Esophagus mucosa (tissue), 1 donor: ENCODE data around the gene IL1RAPL1. TPM values are rescaled to one million over a fixed set of nuclear protein-coding genes. Genes with fewer than 3 reads are reported as not detected.
A peak's percentile ranks its signal among the peaks of the same experiment; 100 is the strongest.

Source experiments
- ATAC-seq: fragments of 200-7000 bp; cut with Tn5 transposase; one replicate; pipeline ENCODE4 v1.9.1; 2020
- total RNA-seq: library from RNA; stranded (reverse); gene quantifications from one replicate; pipeline ENCODE4 v1.2.4, GENCODE V29; 2023
- donor health status: DM: yes; HTN: yes; CAD: no.

IL1RAPL1 gene
- total RNA-seq, 1 donor from 2014 or later: 0.12 TPM

DNA sequence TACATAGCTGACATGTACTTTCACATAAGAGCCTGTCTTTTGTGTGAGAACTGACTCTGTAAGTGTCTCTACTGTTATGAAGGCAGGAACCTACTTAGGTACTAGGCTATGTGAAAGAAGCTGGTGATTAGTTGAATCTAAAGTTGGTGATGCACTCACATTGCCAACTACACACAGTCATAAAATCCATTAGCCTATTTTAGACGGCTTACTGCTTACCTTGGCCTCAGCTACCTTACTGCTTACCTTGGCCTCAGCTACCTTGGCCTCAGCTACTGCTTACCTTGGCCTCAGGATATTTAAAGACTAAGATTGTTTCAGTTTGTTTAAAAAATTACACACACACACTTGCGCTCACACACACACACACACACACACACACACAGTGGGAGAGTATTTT lies 549.7 kb downstream of the IL1RAPL1 start:
- ATAC-seq: no peak

DNA sequence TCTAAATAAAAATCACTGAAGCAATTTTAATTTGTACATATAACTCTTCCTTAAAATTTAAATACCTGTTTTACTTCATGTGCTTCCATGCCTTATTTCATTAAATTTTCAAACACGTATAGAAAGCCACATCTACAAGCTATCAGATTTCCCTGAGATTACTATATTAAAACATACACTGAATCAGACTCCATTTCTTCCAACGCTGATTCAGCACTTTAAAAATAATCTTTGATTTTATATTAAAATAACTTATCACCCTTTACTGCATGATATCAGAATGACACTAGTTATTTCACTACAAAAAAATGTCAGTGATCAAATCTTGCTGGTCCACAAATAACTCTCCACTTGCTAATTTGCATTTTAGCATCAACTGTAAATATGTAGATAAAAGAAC lies 550.8 kb downstream of the IL1RAPL1 start:
- no peak for ATAC-seq

GRCh38 chrX:29143356-29143755 lies 556.1 kb downstream of the IL1RAPL1 start:
- ATAC-seq: no peak

- ATAC-seq: no peak
Measured at GRCh38 chrX:29143756-29144155, 556.5 kb downstream of the IL1RAPL1 start.

DNA sequence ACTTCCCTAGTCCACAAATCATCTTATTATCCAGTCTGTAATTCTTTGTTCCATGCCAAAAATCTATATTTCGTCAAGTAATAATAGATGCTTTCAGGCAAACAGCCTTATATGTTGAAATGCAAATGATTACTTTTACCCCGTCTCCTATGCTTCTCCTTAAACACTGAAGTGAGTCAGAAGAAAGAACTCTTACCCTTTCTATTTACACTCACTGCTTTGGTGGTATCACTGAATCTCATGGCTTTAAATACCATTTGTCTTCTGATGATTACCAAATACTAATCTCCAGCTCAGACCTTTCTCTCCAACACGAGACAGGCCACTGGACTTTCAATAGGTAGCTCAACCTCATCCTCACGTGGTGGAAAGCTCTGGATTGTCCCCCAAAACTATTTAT lies 558.1 kb downstream of the IL1RAPL1 start:
- ATAC-seq: no peak

DNA sequence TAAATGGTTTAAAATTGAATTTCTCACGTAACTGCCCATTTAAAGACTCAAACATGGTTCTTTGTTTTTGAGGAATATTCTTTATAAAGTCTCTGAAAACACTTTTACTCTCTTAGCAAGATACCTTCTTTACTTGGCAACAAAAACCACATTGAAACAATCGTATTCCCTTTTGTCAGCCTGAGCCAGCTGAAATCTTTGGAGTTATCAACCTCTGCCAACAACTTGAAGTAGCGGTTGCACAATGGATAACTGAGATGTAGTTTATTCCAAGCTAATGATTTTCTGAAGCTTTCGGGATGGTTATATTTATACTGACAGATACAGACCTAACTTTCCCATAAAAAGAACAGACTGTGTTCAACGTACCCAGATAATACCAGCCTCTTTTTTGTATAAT lies 561.3 kb downstream of the IL1RAPL1 start:
- ATAC-seq: no peak

GRCh38 chrX:29155286-29155685 lies 568.0 kb downstream of the IL1RAPL1 start:
- ATAC-seq: no peak

DNA sequence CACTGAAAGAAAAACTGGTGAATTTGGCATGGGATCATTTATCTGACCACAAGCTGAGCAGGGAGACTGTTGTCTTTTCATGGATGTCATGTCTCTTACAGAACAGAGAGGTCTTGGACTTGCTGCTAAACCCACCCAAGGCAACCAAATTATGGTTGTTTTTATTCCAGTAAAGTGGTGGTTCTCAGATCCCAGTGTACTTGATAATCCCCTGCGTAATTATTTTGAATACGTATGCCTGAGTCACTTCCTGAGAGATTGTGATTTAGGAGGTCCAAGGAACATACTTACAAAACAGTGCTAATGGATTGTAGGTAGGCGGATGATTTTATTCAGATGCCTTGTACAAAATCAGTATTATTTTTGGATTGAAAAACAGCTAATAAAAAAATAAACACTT lies 585.6 kb downstream of the IL1RAPL1 start:
- no peak for ATAC-seq

DNA sequence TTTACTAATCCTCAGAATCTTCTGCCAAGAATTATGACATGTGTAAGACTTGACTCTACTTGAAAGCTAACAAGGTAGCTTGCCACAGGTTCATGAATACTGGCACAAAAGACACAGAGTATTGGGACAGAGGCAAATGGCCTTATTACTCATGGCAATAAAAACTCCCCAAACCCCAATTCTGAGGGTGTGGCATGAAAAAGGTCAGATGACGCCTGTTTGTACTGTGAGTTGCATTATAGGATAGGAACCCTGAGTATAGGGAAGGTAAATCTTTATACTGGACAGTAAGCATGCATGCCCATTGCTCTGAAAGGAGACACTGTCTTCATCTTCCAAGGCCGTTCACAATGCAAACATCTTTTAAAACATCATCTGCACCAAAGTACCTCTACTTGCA lies 600.0 kb downstream of the IL1RAPL1 start:
- peak; percentile 86 for ATAC-seq

DNA sequence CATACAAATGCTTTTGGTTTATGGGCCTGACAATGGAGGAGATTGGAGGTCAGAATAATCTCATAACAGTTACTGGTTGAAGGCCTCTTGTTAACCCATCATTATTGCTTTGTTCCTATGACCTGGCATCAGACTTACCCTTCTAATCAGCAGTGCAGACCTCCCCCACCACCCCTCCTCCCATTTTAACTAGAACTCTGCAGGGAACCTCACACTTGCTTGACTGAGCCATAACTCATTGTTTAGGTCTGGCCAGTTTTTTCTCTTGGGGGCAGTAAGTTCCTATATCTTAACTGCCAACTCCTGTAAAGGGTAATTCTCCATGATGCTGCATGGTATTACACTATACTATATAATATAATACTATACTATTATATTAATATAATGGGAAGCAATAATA lies 609.3 kb downstream of the IL1RAPL1 start:
- ATAC-seq: no peak

GRCh38 chrX:29215251-29215650 lies 628.0 kb downstream of the IL1RAPL1 start:
- ATAC-seq: no peak

GRCh38 chrX:29225670-29226069 lies 638.4 kb downstream of the IL1RAPL1 start:
- no peak for ATAC-seq

- ATAC-seq: peak; percentile 81
Measured at GRCh38 chrX:29229802-29230201, 642.6 kb downstream of the IL1RAPL1 start.

DNA sequence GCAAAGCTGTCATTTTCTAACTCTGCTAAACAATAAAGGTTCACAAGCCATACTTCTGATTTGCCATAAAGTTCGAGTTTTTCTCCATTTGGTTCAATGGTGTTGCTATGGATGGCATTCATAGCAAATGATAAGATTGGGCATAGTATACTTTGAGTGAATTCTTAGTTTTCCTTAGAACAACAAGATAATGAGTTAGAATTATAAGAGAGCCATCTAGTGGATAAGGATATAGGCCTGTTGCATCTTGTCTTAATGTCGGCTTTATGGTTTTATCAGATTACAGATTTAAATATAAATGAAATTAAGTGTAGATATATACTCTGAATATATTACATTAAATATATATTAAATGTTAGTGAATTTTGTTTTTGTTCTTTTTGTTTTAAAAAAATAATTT lies 644.6 kb downstream of the IL1RAPL1 start:
- no peak for ATAC-seq

DNA sequence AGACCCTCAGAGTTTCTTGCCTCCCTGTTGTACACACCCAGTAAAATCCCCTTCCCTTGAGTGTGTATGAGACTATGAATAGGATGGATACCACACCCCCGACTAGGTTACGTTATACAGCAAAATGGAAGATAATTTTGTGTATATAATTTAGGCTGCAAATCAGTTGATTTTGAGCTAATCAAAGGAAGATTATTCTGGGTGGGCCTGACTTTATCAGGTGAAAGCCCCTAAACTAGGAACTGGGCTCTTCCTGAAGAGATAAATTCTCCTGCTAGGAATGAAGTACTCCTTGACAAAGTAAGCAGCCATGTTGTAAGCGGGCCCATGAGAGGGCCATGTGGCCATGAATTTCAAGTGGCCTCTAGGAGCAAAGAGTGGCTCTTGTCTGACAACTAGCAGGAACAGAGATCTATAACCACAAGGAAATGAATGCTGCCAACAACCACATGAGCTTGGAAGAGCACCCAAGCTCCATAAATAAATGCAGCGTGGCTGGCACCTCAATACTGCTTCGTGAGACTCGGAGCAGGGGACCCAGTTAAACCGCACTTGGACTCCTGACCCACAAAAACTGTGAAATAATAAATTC lies 646.4 kb downstream of the IL1RAPL1 start:
- no peak for ATAC-seq

GRCh38 chrX:29237972-29238371 lies 650.7 kb downstream of the IL1RAPL1 start:
- no peak for ATAC-seq

DNA sequence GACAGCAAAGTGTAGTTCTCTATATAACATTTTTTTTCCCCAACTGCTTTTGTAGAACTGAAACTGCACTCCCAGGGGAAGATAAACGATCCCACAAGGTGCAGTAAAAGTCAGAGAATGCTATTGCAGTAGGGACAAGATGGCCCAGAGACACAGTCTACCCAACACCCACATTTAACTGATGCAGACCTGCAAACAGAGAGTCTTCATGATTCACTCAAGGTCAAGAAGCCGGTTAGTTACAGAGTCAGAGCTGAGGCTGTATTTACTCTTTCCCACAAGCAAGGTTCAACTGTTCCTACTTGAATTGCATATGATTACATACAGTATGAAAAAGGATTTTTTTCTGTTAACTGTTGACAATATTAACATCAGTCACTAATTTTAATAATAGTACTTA lies 654.6 kb downstream of the IL1RAPL1 start:
- no peak for ATAC-seq

- no peak for ATAC-seq
Measured at GRCh38 chrX:29242856-29243255, 655.6 kb downstream of the IL1RAPL1 start.

- ATAC-seq: no peak
Measured at GRCh38 chrX:29243942-29244341, 656.7 kb downstream of the IL1RAPL1 start.

DNA sequence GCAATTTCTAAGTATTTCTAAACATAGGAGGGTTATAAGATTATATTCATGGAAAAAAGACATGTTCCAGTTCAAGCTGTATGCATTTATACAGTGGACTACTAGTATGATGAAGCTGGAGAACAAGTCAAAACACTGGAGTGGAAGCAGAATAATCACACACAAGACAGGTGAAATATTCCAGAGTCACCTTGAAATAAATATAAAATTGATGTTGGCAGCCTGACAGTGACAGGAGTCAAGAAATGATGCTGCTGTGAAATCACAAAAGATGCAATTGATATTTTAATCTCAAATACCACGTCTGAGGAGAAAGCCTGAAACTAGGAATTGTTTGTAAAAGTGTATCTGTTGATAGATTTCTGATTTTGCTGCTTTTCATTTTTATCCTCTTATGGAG lies 667.3 kb downstream of the IL1RAPL1 start:
- ATAC-seq: no peak

DNA sequence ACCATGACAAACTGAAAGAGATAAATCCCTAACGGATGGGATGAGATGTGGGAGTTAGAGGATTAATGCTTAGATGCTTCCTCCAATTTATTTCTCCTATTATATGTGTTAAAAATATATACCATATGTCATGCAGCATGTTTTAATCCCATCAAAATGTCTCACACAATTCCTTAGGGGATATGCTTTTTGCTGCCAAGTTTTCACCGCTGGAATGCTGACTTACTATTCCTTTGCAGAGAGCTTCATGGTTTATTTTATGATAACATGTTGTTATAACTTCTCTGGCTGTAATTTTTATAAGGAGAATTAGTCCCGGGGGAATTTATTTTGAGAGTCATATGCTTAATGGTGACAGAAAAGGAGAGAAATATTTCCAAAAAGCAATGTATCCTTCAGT lies 670.3 kb downstream of the IL1RAPL1 start:
- ATAC-seq: no peak

DNA sequence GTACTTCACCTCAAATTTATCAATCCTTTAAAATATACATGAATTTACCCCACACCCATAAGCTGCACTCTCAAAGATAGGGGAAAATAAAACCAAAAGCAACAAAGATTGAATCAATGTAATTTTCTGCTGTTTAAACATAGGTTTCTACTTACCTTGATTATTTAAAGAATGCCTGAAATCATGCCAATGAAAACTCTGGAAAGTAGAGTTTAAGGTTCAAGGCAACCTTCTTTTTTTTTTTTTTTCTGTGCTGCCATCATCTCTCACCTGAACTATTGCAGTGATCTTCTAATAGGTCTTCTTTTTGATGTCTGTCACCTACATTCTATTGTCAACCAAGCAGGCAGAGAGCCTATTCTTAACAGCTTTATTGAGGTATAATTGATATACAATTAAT lies 682.1 kb downstream of the IL1RAPL1 start:
- ATAC-seq: no peak

DNA sequence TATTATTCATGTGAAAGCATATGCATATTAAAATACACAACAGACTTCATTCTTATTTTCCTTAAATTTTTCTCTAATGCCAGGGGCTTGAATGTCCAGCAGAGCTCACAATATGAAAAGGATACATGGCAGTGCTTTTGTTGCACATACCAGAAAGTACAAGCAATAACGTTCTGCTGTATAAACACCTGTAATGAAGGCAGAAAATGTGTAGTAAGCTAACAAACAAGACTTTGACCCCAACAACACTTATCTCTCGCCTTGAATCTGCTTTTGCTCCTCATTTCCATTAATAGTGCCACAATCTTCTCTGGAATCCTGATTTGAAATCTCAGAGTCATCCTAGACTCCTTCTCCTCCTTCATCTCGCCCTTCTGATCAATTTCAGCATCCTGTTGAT lies 687.3 kb downstream of the IL1RAPL1 start:
- ATAC-seq: no peak

DNA sequence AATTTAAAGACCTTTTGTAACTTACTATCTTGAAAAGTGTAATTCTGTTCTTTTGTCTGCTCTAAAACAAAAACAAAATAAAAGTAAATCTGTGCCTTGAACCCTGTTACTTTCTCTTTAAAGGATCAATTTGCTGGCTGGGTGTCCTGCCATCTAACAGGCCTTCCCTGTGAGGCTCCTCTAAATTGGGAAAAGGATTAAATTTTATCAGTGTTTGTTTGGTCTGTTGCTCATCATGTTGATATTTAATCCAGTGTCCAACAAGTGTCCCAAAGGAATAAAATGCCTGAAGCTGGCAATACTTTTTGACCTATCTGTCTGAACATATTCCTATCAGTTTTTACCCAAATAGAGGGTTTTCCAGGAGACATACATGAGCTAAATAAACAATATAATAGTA lies 688.7 kb downstream of the IL1RAPL1 start:
- no peak for ATAC-seq

DNA sequence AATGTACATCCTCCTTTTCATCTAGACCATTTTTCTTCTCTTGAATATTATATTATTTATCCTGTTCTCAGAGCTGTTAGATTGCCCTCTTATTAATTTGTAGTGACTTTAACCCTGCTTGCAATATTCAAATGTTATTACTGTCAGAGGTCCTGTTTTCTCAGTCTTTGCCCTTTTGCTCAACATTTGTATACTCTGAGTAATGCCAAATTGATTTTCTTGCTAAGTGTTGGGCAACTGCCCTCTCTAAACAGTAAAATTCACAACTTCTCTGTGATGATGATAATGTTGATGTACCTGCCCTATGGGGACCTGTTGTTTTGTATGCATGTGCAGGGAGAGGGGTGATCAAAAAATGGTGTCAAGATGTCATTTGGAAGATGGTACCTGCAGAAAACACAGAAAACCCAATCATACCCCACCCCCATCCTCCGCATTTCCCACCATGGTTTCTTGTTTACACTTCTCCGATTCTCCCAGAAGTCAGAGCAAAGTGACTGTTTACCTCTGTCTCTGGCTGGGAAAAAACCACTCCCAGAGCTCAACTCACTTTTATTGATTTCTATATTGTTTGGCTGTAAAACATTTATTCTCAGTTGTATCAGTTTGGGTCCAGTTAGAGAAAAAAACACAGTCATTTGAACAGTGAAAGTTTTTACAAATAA lies 694.0 kb downstream of the IL1RAPL1 start:
- ATAC-seq: no peak
